OCI-LY7 (cell line): ENCODE results near the gene SLC1A7. TPM values are rescaled to one million over a fixed set of nuclear protein-coding genes. Genes with fewer than 3 reads are reported as not detected.

Source experiments
- BruUV-seq: library from RNA; stranded (reverse); fragments of 400-500 nt; replicated peaks from 2 replicates; lab custom pipeline; 2021; lab: Mats Ljungman, UMichigan
- CTCF ChIA-PET: fragments of 300-600 bp; sonication (Branson Sonifier 250); formaldehyde crosslinking; loops from one replicate; lab custom pipeline; 2022; ENCODE audit warnings: antibody characterized with exemption; ENCODE audit not compliant: unreplicated experiment; lab: Charles Lee
- POLR2A ChIA-PET: fragments of 300-600 bp; sonication (Branson Sonifier 250); formaldehyde crosslinking; loops from one replicate; lab custom pipeline; 2022; ENCODE audit warnings: antibody characterized with exemption; lab: Charles Lee
- DNase-seq: peaks from one replicate; pipeline ENCODE4 v3.0.0-alpha.2; 2015; ENCODE audit warnings: low spot score
- H2AFZ ChIP-seq: fragments of 200-600 bp; sonication (generic), shearing (Covaris generic); 2 replicates; pipeline ENCODE4 v1.6.1; 2014; ENCODE audit warnings: mild to moderate bottlenecking, antibody characterized with exemption, low read length, moderate library complexity
- H3K27ac ChIP-seq: fragments of 200-600 bp; sonication (generic); 2 replicates; pipeline ENCODE4 v1.5.1; 2014; ENCODE audit warnings: mixed run types, low read depth, mild to moderate bottlenecking, moderate library complexity, low read length, inconsistent platforms; ENCODE audit not compliant: poor library complexity, severe bottlenecking
- H3K36me3 ChIP-seq: fragments of 200-600 bp; sonication (generic); 2 replicates; pipeline ENCODE4 v1.6.1; 2014; ENCODE audit warnings: mild to moderate bottlenecking, antibody characterized with exemption, low read length, moderate library complexity, mixed read lengths; ENCODE audit not compliant: insufficient read depth
- H3K4me1 ChIP-seq: fragments of 200-600 bp; sonication (generic); 2 replicates; pipeline ENCODE4 v1.5.1; 2014; ENCODE audit warnings: mild to moderate bottlenecking, low read length; ENCODE audit not compliant: insufficient read depth, poor library complexity, severe bottlenecking
- H3K4me2 ChIP-seq: fragments of 200-600 bp; sonication (generic); 2 replicates; pipeline ENCODE4 v1.6.1; 2014; ENCODE audit warnings: mild to moderate bottlenecking, low read length
- H3K4me3 ChIP-seq: fragments of 200-600 bp; sonication (generic); 2 replicates; pipeline ENCODE4 v1.5.1; 2014; ENCODE audit warnings: mild to moderate bottlenecking, low read depth, low read length; ENCODE audit not compliant: poor library complexity, severe bottlenecking
- H3K79me2 ChIP-seq: fragments of 200-600 bp; sonication (generic); 2 replicates; pipeline ENCODE4 v1.6.1; 2016; ENCODE audit warnings: low read depth, mild to moderate bottlenecking, low read length, moderate library complexity, mixed read lengths; ENCODE audit not compliant: insufficient read depth
- H3K9me2 ChIP-seq: fragments of 200-600 bp; sonication (generic); 2 replicates; pipeline ENCODE4 v1.6.1; 2016; ENCODE audit warnings: mild to moderate bottlenecking, low read length, mixed read lengths; ENCODE audit not compliant: insufficient read depth
- H3K9me3 ChIP-seq: fragments of 200-600 bp; sonication (generic); 2 replicates; pipeline ENCODE4 v1.6.1; 2014; ENCODE audit warnings: mild to moderate bottlenecking, mixed run types, low read length, mixed read lengths
- H4K20me1 ChIP-seq: fragments of 200-600 bp; sonication (generic); 2 replicates; pipeline ENCODE4 v1.6.1; 2014; ENCODE audit warnings: mild to moderate bottlenecking, antibody characterized with exemption, low read length, moderate library complexity, mixed read lengths; ENCODE audit not compliant: insufficient read depth
- CTCF ChIP-seq: fragments of 200-600 bp; sonication (generic); conservative IDR thresholded peaks from 2 replicates; pipeline ENCODE4 v1.5.1; 2014; ENCODE audit warnings: mild to moderate bottlenecking, antibody characterized with exemption, low read length, moderate library complexity, mixed read lengths
- EZH2phosphoT487 ChIP-seq: fragments of 200-600 bp; sonication (generic); IDR thresholded peaks from 2 replicates; pipeline ENCODE4 v1.6.1; 2018; ENCODE audit warnings: low read depth, borderline replicate concordance, mild to moderate bottlenecking, mixed run types, antibody characterized with exemption, low read length, moderate library complexity, mixed read lengths
- intact Hi-C: fragments of 100-400 bp; cut with micrococcal nuclease; formaldehyde crosslinking; loops from one replicate; pipeline ENCODE4 v1.10.0; 2022; ENCODE audit not compliant: unreplicated experiment
- total RNA-seq, 2 experiments: library from RNA; depleted of rRNA in 1 of 2; stranded (reverse); fragments of >200 nt in 1 of 2; shearing (Covaris generic) in 1 of 2; gene quantifications; 2 replicates each; pipeline ENCODE4 v1.2.3, GENCODE V29; 2014 to 2022

SLC1A7 gene
- total RNA-seq, 2 experiments from 2014 or later, result not detected

- ChIA-PET CTCF (no interaction called here), POLR2A (no interaction called here)
- no peaks in the 10 kb centered on the region for H3K79me2 ChIP-seq
These were observed 31.3 kb downstream of the SLC1A7 start for GRCh38 chr1:53111073-53111556.

GRCh38 chr1:53110370-53111072, 31.9 kb downstream of the SLC1A7 start:
- Histone ChIP-seq H3K79me2 (no peaks in the 10 kb centered on the region), H3K4me3 (no peak overlapping the region), H3K9me3 (no peaks in the 10 kb centered on the region), H3K27ac (no peak overlapping the region), H4K20me1 (no peaks in the 10 kb centered on the region), H3K9me2 (no peaks in the 10 kb centered on the region), H3K36me3 (no peaks in the 10 kb centered on the region), H3K4me2 (no peak overlapping the region), H2AFZ (no peak overlapping the region), H3K4me1 (no peaks in the 10 kb centered on the region)
- intact Hi-C loops, result no loop called here
- POLR2A ChIA-PET, result no interaction called here
- no TSS peak for BruUV-seq
- no peak for DNase-seq
- CTCF ChIA-PET, result no interaction called here
- TF ChIP-seq EZH2phosphoT487, result no peak
- TF ChIP-seq CTCF, result no peak

More at GRCh38 chr1:53111073-53111556, 31.3 kb downstream of the SLC1A7 start:
- no peaks in the 10 kb centered on the region for H3K36me3 ChIP-seq
- H2AFZ ChIP-seq, result no peak overlapping the region
- no peaks in the 10 kb centered on the region for H3K4me1 ChIP-seq
- no peaks in the 10 kb centered on the region for H4K20me1 ChIP-seq
- no TSS peak for BruUV-seq
- no peaks in the 10 kb centered on the region for H3K9me3 ChIP-seq
- no peak overlapping the region for H3K4me3 ChIP-seq
- TF ChIP-seq EZH2phosphoT487 (no peak), CTCF (no peak)
- intact Hi-C loops, result no loop called here
- H3K4me2 ChIP-seq, result no peak overlapping the region
- no peak for DNase-seq
- H3K27ac ChIP-seq, result no peak overlapping the region
- H3K9me2 ChIP-seq, result no peaks in the 10 kb centered on the region
